ENCODE results near the gene PON3.

DNA sequence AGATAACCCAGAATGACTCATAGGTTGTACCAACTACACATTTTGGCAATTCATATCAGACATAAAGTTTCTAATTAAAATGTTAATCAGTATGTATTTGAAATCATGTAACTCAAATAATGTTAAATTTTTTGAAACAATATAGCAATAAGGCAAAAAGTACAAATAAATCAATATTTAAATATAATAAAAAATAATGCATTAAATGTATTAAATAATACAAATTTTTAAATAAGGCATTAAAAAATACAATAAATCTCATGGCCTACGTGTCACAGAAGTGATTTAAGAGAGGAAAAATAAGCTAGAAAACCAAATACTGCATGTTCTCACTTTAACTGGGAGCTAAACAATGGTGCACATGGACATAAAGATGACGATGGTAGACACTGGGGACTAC, 29.5 kb upstream of the PON3 start:
- TF ChIP-seq, protein P1, sequence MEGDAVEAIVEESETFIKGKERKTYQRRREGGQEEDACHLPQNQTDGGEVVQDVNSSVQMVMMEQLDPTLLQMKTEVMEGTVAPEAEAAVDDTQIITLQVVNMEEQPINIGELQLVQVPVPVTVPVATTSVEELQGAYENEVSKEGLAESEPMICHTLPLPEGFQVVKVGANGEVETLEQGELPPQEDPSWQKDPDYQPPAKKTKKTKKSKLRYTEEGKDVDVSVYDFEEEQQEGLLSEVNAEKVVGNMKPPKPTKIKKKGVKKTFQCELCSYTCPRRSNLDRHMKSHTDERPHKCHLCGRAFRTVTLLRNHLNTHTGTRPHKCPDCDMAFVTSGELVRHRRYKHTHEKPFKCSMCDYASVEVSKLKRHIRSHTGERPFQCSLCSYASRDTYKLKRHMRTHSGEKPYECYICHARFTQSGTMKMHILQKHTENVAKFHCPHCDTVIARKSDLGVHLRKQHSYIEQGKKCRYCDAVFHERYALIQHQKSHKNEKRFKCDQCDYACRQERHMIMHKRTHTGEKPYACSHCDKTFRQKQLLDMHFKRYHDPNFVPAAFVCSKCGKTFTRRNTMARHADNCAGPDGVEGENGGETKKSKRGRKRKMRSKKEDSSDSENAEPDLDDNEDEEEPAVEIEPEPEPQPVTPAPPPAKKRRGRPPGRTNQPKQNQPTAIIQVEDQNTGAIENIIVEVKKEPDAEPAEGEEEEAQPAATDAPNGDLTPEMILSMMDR (IDR thresholded peaks at IDR 0.05; ENCODE audit: low read length): no peak
- no peak for TF ChIP-seq EZH2 (optimal IDR thresholded peaks at IDR 0.05; ENCODE audit: low read depth, low read length)
